ENCODE results near the gene PCK1. TPM values are rescaled to one million over a fixed set of nuclear protein-coding genes. Genes with fewer than 3 reads are reported as not detected.

PCK1 gene
- total RNA-seq, 6 donors from 2014 or later: 0.23 to 1.3 (median 0.51) TPM; not detected in 3

GRCh38 chr20:57535297-57535696, 25.6 kb upstream of the PCK1 start:
- H3K9me3 ChIP-seq: no peaks in the 10 kb centered on the region
- no peak overlapping the region for H3K4me3 ChIP-seq
- H3K36me3 ChIP-seq: no peaks in the 10 kb centered on the region
- ATAC-seq (ENCODE audit: low FRiP score in 2 of 2) (no peak), DNase-seq (no peak)
- no peak for TF ChIP-seq POLR2A (IDR thresholded peaks at IDR 0.05)
- no peak for TF ChIP-seq POLR2AphosphoS5 (IDR thresholded peaks at IDR 0.05)
- TF ChIP-seq CTCF (IDR thresholded peaks at IDR 0.05): no peak
- TF ChIP-seq EP300 (IDR thresholded peaks at IDR 0.05): no peak
- 74 to 78% methylated on average over 5 of the region's 5 CpGs for WGBS, 2 donors
- H3K4me1 ChIP-seq: no peaks in the 10 kb centered on the region
- H3K27ac ChIP-seq: no peak overlapping the region
- no peaks in the 10 kb centered on the region for H3K27me3 ChIP-seq

DNA sequence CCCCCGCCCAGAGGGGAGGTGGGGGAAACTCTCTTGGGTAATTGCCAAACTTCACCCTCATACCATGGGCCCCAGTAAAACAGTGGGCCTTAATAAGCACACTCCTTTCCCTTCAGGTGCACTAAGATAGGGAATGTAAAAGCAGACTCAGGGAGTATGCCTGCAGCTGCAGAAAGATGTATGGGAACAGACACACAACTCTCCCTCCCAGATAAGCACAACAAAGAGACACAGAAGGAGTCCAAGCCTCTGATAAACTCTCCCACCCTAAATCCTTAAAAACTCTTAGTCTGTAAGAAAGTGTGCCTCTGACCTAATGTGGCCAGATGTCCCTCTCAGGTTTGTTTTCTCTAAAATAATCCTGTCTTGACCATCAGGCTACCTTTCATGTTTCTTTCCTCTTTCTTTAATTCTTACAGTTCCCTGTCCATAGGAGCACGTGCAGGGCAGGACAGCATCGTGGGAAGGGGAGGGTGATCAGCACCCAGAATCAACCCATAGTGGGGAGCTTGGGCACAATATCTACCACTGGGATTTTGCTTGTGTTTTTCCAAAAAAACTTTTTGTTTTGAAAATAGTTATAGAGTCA, 24.7 kb upstream of the PCK1 start:
- no peaks in the 10 kb centered on the region for H3K9me3 ChIP-seq
- 48 to 79% methylated on average over 3 of the region's 3 CpGs for WGBS, 2 donors
- H3K4me3 ChIP-seq: no peak overlapping the region
- DNase-seq (no peak), ATAC-seq (ENCODE audit: low FRiP score in 2 of 2) (no peak)
- no peaks in the 10 kb centered on the region for H3K4me1 ChIP-seq
- H3K36me3 ChIP-seq: no peaks in the 10 kb centered on the region
- no peaks in the 10 kb centered on the region for H3K27me3 ChIP-seq
- TF ChIP-seq POLR2AphosphoS5 (IDR thresholded peaks at IDR 0.05): no peak
- no peak for TF ChIP-seq CTCF (IDR thresholded peaks at IDR 0.05)
- no peak for TF ChIP-seq EP300 (IDR thresholded peaks at IDR 0.05)
- no peak for TF ChIP-seq POLR2A (IDR thresholded peaks at IDR 0.05)
- H3K27ac ChIP-seq: no peak overlapping the region

GRCh38 chr20:57536771-57537724, 23.9 kb upstream of the PCK1 start:
- no peak overlapping the region for H3K4me3 ChIP-seq
- DNase-seq (no peak), ATAC-seq (ENCODE audit: low FRiP score in 2 of 2) (no peak)
- no peaks in the 10 kb centered on the region for H3K9me3 ChIP-seq
- WGBS, 2 donors: 58 to 65% methylated on average over 4 of the region's 4 CpGs
- H3K36me3 ChIP-seq: no peaks in the 10 kb centered on the region
- no peak overlapping the region for H3K27ac ChIP-seq
- no peaks in the 10 kb centered on the region for H3K27me3 ChIP-seq
- TF ChIP-seq POLR2AphosphoS5 (IDR thresholded peaks at IDR 0.05) (no peak), CTCF (IDR thresholded peaks at IDR 0.05) (no peak), EP300 (IDR thresholded peaks at IDR 0.05) (no peak), POLR2A (IDR thresholded peaks at IDR 0.05) (no peak)
- H3K4me1 ChIP-seq: no peaks in the 10 kb centered on the region

DNA sequence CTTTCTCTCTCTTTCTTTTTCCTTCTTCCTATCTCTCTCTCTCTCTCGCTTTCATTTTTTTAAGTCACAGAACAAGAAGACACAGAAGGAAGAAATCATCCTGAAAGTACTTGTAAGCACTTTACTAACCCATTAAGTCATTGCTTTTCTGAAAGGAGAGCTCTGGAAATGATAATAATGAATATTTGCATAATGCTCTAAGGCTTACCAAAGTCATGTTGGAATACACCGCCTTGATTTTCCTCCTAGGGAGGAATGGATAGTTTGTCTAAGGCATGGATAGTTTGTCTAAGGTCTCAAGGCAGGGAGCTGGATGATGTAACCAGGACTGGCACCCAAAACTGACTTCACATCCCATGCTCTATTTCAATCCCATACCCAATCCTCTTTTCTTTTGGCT, 23.1 kb upstream of the PCK1 start:
- Histone ChIP-seq H3K27me3 (no peaks in the 10 kb centered on the region), H3K36me3 (no peaks in the 10 kb centered on the region), H3K9me3 (no peaks in the 10 kb centered on the region), H3K4me3 (no peak overlapping the region), H3K27ac (no peak overlapping the region), H3K4me1 (no peaks in the 10 kb centered on the region)
- TF ChIP-seq POLR2A (IDR thresholded peaks at IDR 0.05): no peak
- DNase-seq (no peak), ATAC-seq (ENCODE audit: low FRiP score in 2 of 2) (no peak)
- WGBS, 2 donors: 85 to 94% methylated on average over 2 of the region's 2 CpGs

DNA sequence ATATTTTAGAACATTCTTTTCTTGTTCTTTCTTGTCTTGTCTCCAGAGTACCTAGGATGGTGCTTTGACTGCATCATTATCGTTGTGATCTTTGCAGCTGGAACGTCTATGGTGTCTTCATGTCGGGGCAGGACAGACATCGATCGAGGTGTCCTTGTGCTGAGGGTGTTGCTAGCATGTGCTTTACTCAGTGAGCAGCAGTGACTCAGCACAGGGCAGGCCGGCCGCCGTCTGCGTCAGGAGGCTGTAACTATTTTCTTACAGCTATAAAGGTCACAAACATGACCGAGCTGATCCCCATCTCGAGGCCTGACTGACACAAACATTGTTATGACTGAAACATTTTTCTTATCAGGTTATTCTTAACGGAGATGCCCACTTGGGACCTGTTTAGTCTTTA, 21.0 kb upstream of the PCK1 start:
- DNase-seq (no peak), ATAC-seq (ENCODE audit: low FRiP score in 2 of 2) (no peak)
- no peak for TF ChIP-seq CTCF (IDR thresholded peaks at IDR 0.05)
- no peak for TF ChIP-seq POLR2AphosphoS5 (IDR thresholded peaks at IDR 0.05)
- TF ChIP-seq POLR2A (IDR thresholded peaks at IDR 0.05): no peak
- TF ChIP-seq EP300 (IDR thresholded peaks at IDR 0.05): no peak
- Histone ChIP-seq H3K4me3 (no peak overlapping the region), H3K36me3 (no peaks in the 10 kb centered on the region), H3K9me3 (no peaks in the 10 kb centered on the region), H3K4me1 (peaks cover 0 to 6% (median 0%) of the 10 kb centered on the region in 4 donors), H3K27me3 (no peaks in the 10 kb centered on the region), H3K27ac (no peak overlapping the region)
- 87 to 91% methylated on average over 12 of the region's 12 CpGs for WGBS, 2 donors
